Gastrocnemius medialis (tissue), 4 donors: ENCODE results near the gene STEEP1. TPM values are rescaled to one million over a fixed set of nuclear protein-coding genes. Genes with fewer than 3 reads are reported as not detected.
"Not testable (repeated sequence)": the region's sequence is repeated elsewhere in the genome, so short reads cannot be mapped to it uniquely, and the experiment has no call there.

Experiments used
- ATAC-seq, 2 donors: fragments of 150-250 bp; one replicate each; pipeline ENCODE4 v1.9.1; 2016
- DNase-seq, 2 donors: peaks; one replicate each; pipeline ENCODE4 v3.0.0-alpha.2; 2019
- H3K27ac ChIP-seq, 4 donors: fragments of 200-600 bp; sonication (generic); 1 replicate in 1 of 4; 2 replicates in 3 of 4; pipeline ENCODE4 v1.5.1; 2016 to 2018; ENCODE audit warnings: mild to moderate bottlenecking in 2 of 4, moderate library complexity in 1 of 4
- H3K27me3 ChIP-seq, 3 donors: fragments of 200-600 bp; sonication (generic) in 2 of 3; 1 replicate in 1 of 3; 2 replicates in 2 of 3; pipeline versions ENCODE4 v1.5.1 to v1.6.0; 2016 to 2019; ENCODE audit warnings: mild to moderate bottlenecking in 1 of 3, moderate library complexity in 1 of 3
- H3K36me3 ChIP-seq, 2 donors: fragments of 200-600 bp; sonication (generic) in 1 of 2; one replicate each; pipeline ENCODE4 v1.5.1; 2017 to 2018
- H3K4me1 ChIP-seq, 2 donors: fragments of 200-600 bp; sonication (generic) in 1 of 2; one replicate each; pipeline ENCODE4 v1.5.1; 2016 to 2017; ENCODE audit warnings: mild to moderate bottlenecking in 2 of 2
- H3K4me3 ChIP-seq, 4 donors: fragments of 200-600 bp; sonication (generic) in 3 of 4; 1 replicate in 1 of 4; 2 replicates in 3 of 4; pipeline ENCODE4 v1.5.1; 2016 to 2019; ENCODE audit warnings: mild to moderate bottlenecking in 2 of 4
- H3K9me3 ChIP-seq, 3 donors: fragments of 200-600 bp; sonication (generic) in 2 of 3; 1 replicate in 1 of 3; 2 replicates in 2 of 3; pipeline ENCODE4 v1.5.1; 2016 to 2019
- CTCF ChIP-seq, 5 experiments: fragments of 450-650 bp in 3 of 5; fragments of 200-600 bp in 2 of 5; sonication (generic) in 2 of 5; IDR thresholded peaks in 4 of 5; conservative IDR thresholded peaks in 1 of 5; 1 replicate in 4 of 5; 2 replicates in 1 of 5; pipeline ENCODE4 v1.5.1; 2016 to 2019; ENCODE audit warnings: antibody characterized with exemption in 5 of 5, mild to moderate bottlenecking in 3 of 5, moderate library complexity in 3 of 5
- POLR2A ChIP-seq, 2 donors: fragments of 450-650 bp; IDR thresholded peaks; one replicate each; pipeline ENCODE4 v1.6.1; 2017; ENCODE audit warnings: antibody characterized with exemption in 2 of 2, mild to moderate bottlenecking in 2 of 2, moderate library complexity in 2 of 2
- in situ Hi-C, 4 donors: fragments of 200-750 bp; cut with MboI; loops; one replicate each; pipeline versions ENCODE4 v1.15.0 to v1.8.0; 2017; ENCODE audit warnings: low sequenced_read_pairs in 4 of 4
- intact Hi-C: fragments of 100-400 bp; cut with DNase I; formaldehyde crosslinking; loops from one replicate; pipeline ENCODE4 v1.15.1; 2023; ENCODE audit warnings: low total_unique reads
- total RNA-seq, 4 donors: library from RNA; depleted of rRNA; stranded (reverse); fragments of >200 nt; gene quantifications; one replicate each; pipeline versions ENCODE4 v1.1.0 to v1.2.3, GENCODE V29; 2016

The STEEP1 gene
- total RNA-seq, 4 donors from 2014 or later: 15.3 to 38.0 (median 17.3) TPM

GRCh38 chrX:119495734-119496726, 69.2 kb downstream of the STEEP1 start:
- DNase-seq: no peak
- no peak for ATAC-seq
- intact Hi-C loops: no loop called here
- in situ Hi-C loops: no loop called here
- no peaks in the 10 kb centered on the region for H3K27me3 ChIP-seq
- H3K36me3 ChIP-seq: no peaks in the 10 kb centered on the region
- H3K9me3 ChIP-seq: no peaks in the 10 kb centered on the region
- H3K4me1 ChIP-seq: no peaks in the 10 kb centered on the region
- TF ChIP-seq CTCF (IDR thresholded peaks at IDR 0.05 in 4 of 5, conservative IDR thresholded peaks at IDR 0.05 in 1 of 5): no peak
- TF ChIP-seq POLR2A (IDR thresholded peaks at IDR 0.05): no peak
- no peak overlapping the region for H3K4me3 ChIP-seq
- no peak overlapping the region for H3K27ac ChIP-seq

- ATAC-seq, in situ Hi-C loops, H3K4me1 ChIP-seq, DNase-seq, intact Hi-C loops, H3K27ac ChIP-seq, H3K4me3 ChIP-seq, H3K36me3 ChIP-seq, H3K9me3 ChIP-seq, H3K27me3 ChIP-seq: not testable (repeated sequence)
Observed at GRCh38 chrX:119493851-119494495, 71.2 kb downstream of the STEEP1 start.

- Histone ChIP-seq H3K4me3 (no peak overlapping the region), H3K36me3 (no peaks in the 10 kb centered on the region), H3K27me3 (no peaks in the 10 kb centered on the region), H3K9me3 (no peaks in the 10 kb centered on the region), H3K27ac (no peak overlapping the region), H3K4me1 (no peaks in the 10 kb centered on the region)
- ATAC-seq: no peak
- in situ Hi-C loops (no loop called here), intact Hi-C loops (no loop called here)
- TF ChIP-seq CTCF (IDR thresholded peaks at IDR 0.05 in 4 of 5, conservative IDR thresholded peaks at IDR 0.05 in 1 of 5) (no peak), POLR2A (IDR thresholded peaks at IDR 0.05) (no peak)
- no peak for DNase-seq
Observed at GRCh38 chrX:119492463-119492862, 72.7 kb downstream of the STEEP1 start.

GRCh38 chrX:119489212-119490074, 75.8 kb downstream of the STEEP1 start:
- H3K27ac ChIP-seq: no peak overlapping the region
- no peaks in the 10 kb centered on the region for H3K27me3 ChIP-seq
- H3K36me3 ChIP-seq: no peaks in the 10 kb centered on the region
- no peaks in the 10 kb centered on the region for H3K4me1 ChIP-seq
- in situ Hi-C loops: no loop called here
- ATAC-seq (no peak), DNase-seq (no peak)
- no peaks in the 10 kb centered on the region for H3K9me3 ChIP-seq
- intact Hi-C loops: no loop called here
- H3K4me3 ChIP-seq: no peak overlapping the region
- TF ChIP-seq POLR2A (IDR thresholded peaks at IDR 0.05) (no peak), CTCF (IDR thresholded peaks at IDR 0.05 in 4 of 5, conservative IDR thresholded peaks at IDR 0.05 in 1 of 5) (no peak)
